ENCODE data around the gene ESYT2. TPM values are rescaled to one million over a fixed set of nuclear protein-coding genes. Genes with fewer than 3 reads are reported as not detected.
A peak's percentile ranks its signal among the peaks of the same experiment; 100 is the strongest.

ESYT2 gene
- total and polyA plus RNA-seq, 9 of the 15 experiments (the other 6 are each of a cell fraction or from before 2014, with no cell fraction given), result 5.8 to 86.9 (median 64.7) TPM

DNA sequence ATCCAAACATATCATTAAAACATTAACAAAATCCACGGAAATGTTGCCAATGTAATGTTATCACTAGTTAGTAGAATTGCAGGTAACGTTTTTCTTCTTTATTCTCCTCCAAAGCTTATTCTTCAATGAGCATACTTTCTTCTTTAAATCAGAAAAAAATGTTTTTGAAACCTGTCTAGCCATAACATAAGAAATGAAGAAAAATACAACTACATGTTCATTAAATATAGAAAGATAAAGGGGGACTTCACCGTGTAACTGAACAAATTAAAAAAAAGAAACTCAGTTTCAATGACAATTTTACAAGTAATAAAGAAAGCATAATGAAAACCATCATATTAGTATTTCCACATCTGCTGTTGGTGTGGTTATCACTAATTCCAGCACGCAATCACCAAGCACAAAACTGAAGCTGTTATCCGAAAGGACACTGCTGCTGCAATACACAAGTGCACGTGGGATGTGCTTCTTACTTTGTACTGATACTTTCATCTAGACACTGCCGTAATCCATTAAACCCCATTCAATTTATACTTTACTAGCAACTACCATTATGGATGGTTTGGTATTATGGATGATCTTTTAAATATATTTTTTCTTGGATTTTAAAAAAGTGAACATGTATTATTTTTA lies 9.6 kb downstream of the ESYT2 start (continued):
- TF ChIP-seq TBL1XR1 (IDR thresholded peaks at IDR 0.05; ENCODE audit: low read length in 2 of 2) (peak in 1 of 2 experiments; percentile 30; a peak in 1 of 4 replicates), SMARCB1 (IDR thresholded peaks at IDR 0.05; ENCODE audit: insufficient read length, low read depth) (peak; percentile 98)

DNA sequence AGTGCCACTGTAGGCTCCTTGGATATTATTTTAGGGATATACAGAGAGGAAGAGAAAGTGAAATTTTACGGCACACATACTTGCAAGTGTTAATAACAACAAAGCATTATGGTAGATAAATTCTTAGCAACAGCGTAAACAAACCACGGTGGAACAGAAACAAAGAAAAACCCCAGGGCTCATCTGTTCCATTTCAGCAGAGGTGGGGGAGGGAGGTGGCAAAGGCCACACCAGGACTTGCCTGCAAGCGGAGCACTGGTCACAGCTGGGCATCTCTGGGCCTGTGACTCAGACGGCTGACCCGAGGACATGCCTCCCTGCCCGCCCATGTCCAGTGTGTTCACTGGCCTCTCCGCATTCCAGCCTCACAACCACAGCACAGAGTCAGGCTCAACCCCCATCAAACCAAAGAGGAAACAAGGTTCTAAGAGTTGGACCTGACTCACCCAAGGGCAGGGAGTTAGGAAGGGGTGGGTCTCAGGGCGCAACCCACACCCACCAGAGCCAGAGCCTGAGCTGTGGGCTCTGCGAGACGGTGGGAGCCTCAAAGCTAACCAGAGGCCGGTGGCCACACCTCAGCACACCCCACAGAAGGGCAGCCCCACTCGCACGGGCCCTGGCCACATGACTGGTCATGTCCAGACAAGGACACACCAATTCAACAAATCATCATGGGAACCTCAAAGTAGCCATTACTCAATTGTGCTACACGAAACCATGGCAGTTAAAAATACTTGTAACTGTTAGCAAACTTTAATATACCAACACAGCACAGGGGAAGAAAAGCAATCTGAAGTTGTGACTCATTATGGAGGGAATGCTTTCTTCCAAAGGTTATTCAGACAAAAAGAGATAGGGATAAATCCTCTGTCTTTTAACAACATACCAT lies 10.7 kb downstream of the ESYT2 start:
- Histone ChIP-seq H3K4me2 (ENCODE audit: insufficient read depth, low read length) (peak overlapping the region; percentile 59), H3K4me3 (no peak overlapping the region; the same call in 1 of the 2 replicates), H3K79me2 (ENCODE audit: control insufficient read depth, insufficient read depth, low read length) (peaks cover 94% of the 10 kb centered on the region), H3K27ac (ENCODE audit: extremely low read depth, low read depth, low read length) (peak overlapping the region; percentile 73), H3K9me1 (ENCODE audit: control insufficient read depth, insufficient read depth, low read length) (peaks cover 9% of the 10 kb centered on the region), H2AFZ (ENCODE audit: low read depth, low read length) (peak overlapping the region; percentile 48), H3K27me3 (ENCODE audit: control insufficient read depth in 2 of 2, insufficient read depth in 2 of 2, low read length in 2 of 2) (no peaks in the 10 kb centered on the region), H3K4me1 (replicated peaks in 1 of 2; ENCODE audit: control insufficient read depth in 2 of 2, insufficient read depth in 2 of 2, low read length in 2 of 2) (peaks cover 28 to 66% of the 10 kb centered on the region in 2 experiments), H3K36me3 (ENCODE audit: control insufficient read depth, insufficient read depth, low read length) (peaks cover 20% of the 10 kb centered on the region; the same call in 2 of the 3 replicates), H4K20me1 (replicated peaks; ENCODE audit: control insufficient read depth, insufficient read depth, low read length) (peaks cover 48% of the 10 kb centered on the region), H3K9ac (ENCODE audit: insufficient read depth in 1 of 2, low read depth in 2 of 2, low read length in 2 of 2) (peak overlapping the region; percentile 43 to 90), H3K9me3 (replicated peaks; ENCODE audit: control insufficient read depth, insufficient read depth, low read depth, low read length) (no peaks in the 10 kb centered on the region)
- intact Hi-C loops (cut with micrococcal nuclease) (no loop called here), in situ Hi-C loops (cut with MboI) (no loop called here)
- CTCF ChIA-PET (ENCODE audit: low intra/inter-chr PET ratio), result interaction anchor here (0.6 kb wide), 1 partner anchor 45 kb away, joined by 3 read pairs; no protein-coding TSS in a partner anchor
- DNase-seq (ENCODE audit: extremely low read depth in 1 of 4, low spot score in 3 of 4) (peak; percentile 62 to 86 (median 75)), ATAC-seq (peak; percentile 76), FAIRE-seq (peak; percentile 80)
- BruUV-seq (replicated peaks), result no TSS peak
- 7% methylated on average over 15 of the region's 15 CpGs for WGBS (ENCODE audit: insufficient coverage, low coverage, missing lambda C conversion rate)
- POLR2A ChIA-PET, result interaction anchor here (0.8 to 1.9 kb wide), 6 partner anchors 7 to 158 kb away, joined by 3 to 10 read pairs (median 4); partner anchors contain the start of gene ESYT2
- TF ChIP-seq, protein P1, sequence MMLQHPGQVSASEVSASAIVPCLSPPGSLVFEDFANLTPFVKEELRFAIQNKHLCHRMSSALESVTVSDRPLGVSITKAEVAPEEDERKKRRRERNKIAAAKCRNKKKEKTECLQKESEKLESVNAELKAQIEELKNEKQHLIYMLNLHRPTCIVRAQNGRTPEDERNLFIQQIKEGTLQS (IDR thresholded peaks at IDR 0.05), result peak; percentile 74
- TF ChIP-seq, protein P1 (CRISPR knock-in tag; conservative IDR thresholded peaks at IDR 0.05), result no peak
- no peak for TF ChIP-seq GABPB2 (CRISPR knock-in tag; conservative IDR thresholded peaks at IDR 0.05)
- TF ChIP-seq ATF7 (IDR thresholded peaks at IDR 0.05), result peak; percentile 69
- no peak; the same call in 1 of the 2 replicates for TF ChIP-seq ZNF239 (CRISPR knock-in tag; IDR thresholded peaks at IDR 0.05)
- TF ChIP-seq POLR2G (IDR thresholded peaks at IDR 0.05; ENCODE audit: low read depth, low read length), result peak; percentile 73
- TF ChIP-seq HCFC1 (IDR thresholded peaks at IDR 0.05; ENCODE audit: low read depth, low read length), result no peak; the same call in 1 of the 2 replicates
- TF ChIP-seq SMARCE1 (IDR thresholded peaks at IDR 0.05), result peak; percentile 76; the same call in 1 of the 2 replicates
- peak; percentile 68 for TF ChIP-seq ARID1B (IDR thresholded peaks at IDR 0.05)
- peak; percentile 90 for TF ChIP-seq WHSC1 (IDR thresholded peaks at IDR 0.05; ENCODE audit: low read length)
- TF ChIP-seq, protein P2, sequence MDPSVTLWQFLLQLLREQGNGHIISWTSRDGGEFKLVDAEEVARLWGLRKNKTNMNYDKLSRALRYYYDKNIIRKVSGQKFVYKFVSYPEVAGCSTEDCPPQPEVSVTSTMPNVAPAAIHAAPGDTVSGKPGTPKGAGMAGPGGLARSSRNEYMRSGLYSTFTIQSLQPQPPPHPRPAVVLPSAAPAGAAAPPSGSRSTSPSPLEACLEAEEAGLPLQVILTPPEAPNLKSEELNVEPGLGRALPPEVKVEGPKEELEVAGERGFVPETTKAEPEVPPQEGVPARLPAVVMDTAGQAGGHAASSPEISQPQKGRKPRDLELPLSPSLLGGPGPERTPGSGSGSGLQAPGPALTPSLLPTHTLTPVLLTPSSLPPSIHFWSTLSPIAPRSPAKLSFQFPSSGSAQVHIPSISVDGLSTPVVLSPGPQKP (CRISPR knock-in tag; IDR thresholded peaks at IDR 0.05), result no peak
- no peak for TF ChIP-seq ZNF444 (CRISPR knock-in tag; IDR thresholded peaks at IDR 0.05)
- peak; percentile 37; the same call in 1 of the 2 replicates for TF ChIP-seq KLF16 (IDR thresholded peaks at IDR 0.05)
- TF ChIP-seq ZNF274 (IDR thresholded peaks at IDR 0.05; ENCODE audit: borderline replicate concordance, low read depth, low read length), result no peak
- TF ChIP-seq, protein P3, sequence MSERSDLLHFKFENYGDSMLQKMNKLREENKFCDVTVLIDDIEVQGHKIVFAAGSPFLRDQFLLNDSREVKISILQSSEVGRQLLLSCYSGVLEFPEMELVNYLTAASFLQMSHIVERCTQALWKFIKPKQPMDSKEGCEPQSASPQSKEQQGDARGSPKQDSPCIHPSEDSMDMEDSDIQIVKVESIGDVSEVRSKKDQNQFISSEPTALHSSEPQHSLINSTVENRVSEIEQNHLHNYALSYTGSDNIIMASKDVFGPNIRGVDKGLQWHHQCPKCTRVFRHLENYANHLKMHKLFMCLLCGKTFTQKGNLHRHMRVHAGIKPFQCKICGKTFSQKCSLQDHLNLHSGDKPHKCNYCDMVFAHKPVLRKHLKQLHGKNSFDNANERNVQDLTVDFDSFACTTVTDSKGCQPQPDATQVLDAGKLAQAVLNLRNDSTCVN (CRISPR knock-in tag; IDR thresholded peaks at IDR 0.05), result no peak

All from K562 (cell line).